Measurements from ENCODE around the gene VPS50. TPM values are rescaled to one million over a fixed set of nuclear protein-coding genes. Genes with fewer than 3 reads are reported as not detected.

VPS50 gene
- total RNA-seq, 1 experiment from 2014 or later: 13.6 TPM

- no peaks in the 10 kb centered on the region for H3K27me3 ChIP-seq (ENCODE audit: insufficient read depth, low read length)
- no peak overlapping the region for H4K8ac ChIP-seq (replicated peaks; ENCODE audit: insufficient read length, low read depth, low read length)
- no peak overlapping the region for H3K23ac ChIP-seq (ENCODE audit: insufficient read length, low read depth, low read length)
- H3K79me1 ChIP-seq (ENCODE audit: insufficient read depth, low read depth, low read length, poor library complexity, severe bottlenecking): no peaks in the 10 kb centered on the region
- no peak for DNase-seq
- H3K79me2 ChIP-seq (ENCODE audit: insufficient read depth, low read length): no peaks in the 10 kb centered on the region
- H3K18ac ChIP-seq (ENCODE audit: insufficient read length, low read depth, low read length): no peak overlapping the region
- no peak overlapping the region for H2BK5ac ChIP-seq (ENCODE audit: insufficient read length, low read length)
- Mint-ChIP-seq H3K27me3 (ENCODE audit: low read depth) (no peaks in the 10 kb centered on the region), H3K36me3 (ENCODE audit: insufficient read depth in 1 of 3, low read depth in 3 of 3) (no peaks in the 10 kb centered on the region), H3K27ac (no peak overlapping the region), H3K9me3 (no peaks in the 10 kb centered on the region), H3K4me3 (no peak overlapping the region), H3K4me1 (no peaks in the 10 kb centered on the region)
- no CpG with 5 or more reads among the region's 9 CpGs for WGBS (ENCODE audit: extremely low coverage, insufficient read length, low lambda C conversion rate)
- no peak overlapping the region for H2BK120ac ChIP-seq (ENCODE audit: low read depth, low read length, poor library complexity, severe bottlenecking)
- no peak overlapping the region for H2BK12ac ChIP-seq (ENCODE audit: insufficient read length, low read depth, low read length)
- no peaks in the 10 kb centered on the region for H4K20me1 ChIP-seq (ENCODE audit: control insufficient read depth, insufficient read depth, insufficient read length)
- no peak overlapping the region for H3K56ac ChIP-seq (ENCODE audit: insufficient read length, low read depth, low read length)
- H4K5ac ChIP-seq (ENCODE audit: insufficient read length, low read depth, low read length): no peak overlapping the region
- no peak overlapping the region for H2BK15ac ChIP-seq (ENCODE audit: low read depth, low read length)
- H3K9me3 ChIP-seq (ENCODE audit: control insufficient read depth, low read depth, low read length): no peaks in the 10 kb centered on the region
- peak; percentile 79 for TF ChIP-seq CTCF (conservative IDR thresholded peaks at IDR 0.05)
- no peaks in the 10 kb centered on the region for H3K4me1 ChIP-seq (ENCODE audit: insufficient read depth, low read length)
- H3K23me2 ChIP-seq (ENCODE audit: insufficient read length, low read depth, low read length, poor library complexity, severe bottlenecking): no peaks in the 10 kb centered on the region
- H3K9ac ChIP-seq (ENCODE audit: extremely low read depth, insufficient read length, low read length): no peak overlapping the region
- no peak overlapping the region for H2BK20ac ChIP-seq (ENCODE audit: low read depth, low read length, poor library complexity, severe bottlenecking)
- no peak overlapping the region for H3K4me2 ChIP-seq (ENCODE audit: insufficient read depth, insufficient read length, low read length)
- H2AK5ac ChIP-seq (ENCODE audit: insufficient read length, low read length): no peak overlapping the region
- H3T11ph ChIP-seq (ENCODE audit: low read length): no peak overlapping the region
- no peak overlapping the region for H3K27ac ChIP-seq (ENCODE audit: insufficient read length, low read depth, low read length)
- no peak overlapping the region for H3K14ac ChIP-seq (ENCODE audit: insufficient read depth, low read length)
- H3K4ac ChIP-seq (ENCODE audit: low read depth, low read length): no peak overlapping the region
- H2AFZ ChIP-seq (ENCODE audit: low read length): no peak overlapping the region
- no peak overlapping the region for H4K91ac ChIP-seq (ENCODE audit: insufficient read length, low read depth, low read length)
Measured at GRCh38 chr7:93245525-93246432, 13.6 kb downstream of the VPS50 start.
